ENCODE measurements around the gene TRAF2.
"Not testable (repeated sequence)": the region's sequence is repeated elsewhere in the genome, so short reads cannot be mapped to it uniquely, and the experiment has no call there.

Gene TRAF2

GRCh38 chr9:136857581-136858412 lies 28.5 kb upstream of the TRAF2 start:
- DNase-seq (ENCODE audit: low read depth in 3 of 3, low spot score in 1 of 3): no peak

- no peak for DNase-seq (ENCODE audit: low read depth in 3 of 3, low spot score in 1 of 3)
These were observed 27.9 kb upstream of the TRAF2 start for GRCh38 chr9:136858452-136858843.

GRCh38 chr9:136858844-136859757 lies 27.2 kb upstream of the TRAF2 start:
- DNase-seq (ENCODE audit: low read depth in 3 of 3, low spot score in 1 of 3): no peak

- no peak for DNase-seq (ENCODE audit: low read depth in 3 of 3, low spot score in 1 of 3)
These were observed 25.8 kb upstream of the TRAF2 start for GRCh38 chr9:136860529-136860928.

GRCh38 chr9:136860933-136861873 lies 25.1 kb upstream of the TRAF2 start:
- DNase-seq (ENCODE audit: low read depth in 3 of 3, low spot score in 1 of 3): no peak

GRCh38 chr9:136861874-136862457 lies 24.4 kb upstream of the TRAF2 start:
- no peak for DNase-seq (ENCODE audit: low read depth in 3 of 3, low spot score in 1 of 3)

- DNase-seq (ENCODE audit: low read depth in 3 of 3, low spot score in 1 of 3): no peak
These were observed 23.3 kb upstream of the TRAF2 start for GRCh38 chr9:136862849-136863622.

GRCh38 chr9:136863623-136864273 lies 22.6 kb upstream of the TRAF2 start:
- DNase-seq (ENCODE audit: low read depth in 3 of 3, low spot score in 1 of 3): no peak

GRCh38 chr9:136865041-136865767 lies 21.1 kb upstream of the TRAF2 start:
- DNase-seq (ENCODE audit: low read depth in 3 of 3, low spot score in 1 of 3): no peak

GRCh38 chr9:136865768-136866103 lies 20.6 kb upstream of the TRAF2 start:
- DNase-seq (ENCODE audit: low read depth in 3 of 3, low spot score in 1 of 3): no peak

GRCh38 chr9:136866898-136867421 lies 19.4 kb upstream of the TRAF2 start:
- DNase-seq (ENCODE audit: low read depth in 3 of 3, low spot score in 1 of 3): not testable (repeated sequence)

GRCh38 chr9:136867480-136867879 lies 18.8 kb upstream of the TRAF2 start:
- DNase-seq (ENCODE audit: low read depth in 3 of 3, low spot score in 1 of 3): no peak

- no peak for DNase-seq (ENCODE audit: low read depth in 3 of 3, low spot score in 1 of 3)
These were observed 18.4 kb upstream of the TRAF2 start for GRCh38 chr9:136867917-136868316.

- no peak for DNase-seq (ENCODE audit: low read depth in 3 of 3, low spot score in 1 of 3)
These were observed 17.7 kb upstream of the TRAF2 start for GRCh38 chr9:136868644-136869043.

GRCh38 chr9:136869611-136870010 lies 16.7 kb upstream of the TRAF2 start:
- DNase-seq (ENCODE audit: low read depth in 3 of 3, low spot score in 1 of 3): not testable (repeated sequence)

GRCh38 chr9:136875155-136875554 lies 11.2 kb upstream of the TRAF2 start:
- no peak for DNase-seq (ENCODE audit: low read depth in 3 of 3, low spot score in 1 of 3)

GRCh38 chr9:136876476-136876875 lies 9.8 kb upstream of the TRAF2 start:
- no peak for DNase-seq (ENCODE audit: low read depth in 3 of 3, low spot score in 1 of 3)

- no peak for DNase-seq (ENCODE audit: low read depth in 3 of 3, low spot score in 1 of 3)
These were observed 5.7 kb upstream of the TRAF2 start for GRCh38 chr9:136880651-136881050.
